RWPE1 (cell line): ENCODE measurements around the gene YIPF1.
A peak's percentile ranks its signal among the peaks of the same experiment; 100 is the strongest.

Experiments used
- CTCF ChIA-PET: fragments of 350-600 bp; sonication (Branson Sonifier 250); formaldehyde crosslinking; extraction: SDS; loops from one replicate; lab custom pipeline; 2021; lab: Yijun Ruan, JAX
- POLR2A ChIA-PET: fragments of 400-600 bp; formaldehyde crosslinking; extraction: SDS; loops from one replicate; lab custom pipeline; 2020; ENCODE audit warnings: antibody characterized with exemption; ENCODE audit not compliant: low non-redundant PET; lab: Yijun Ruan, JAX
- DNase-seq: peaks from one replicate; pipeline ENCODE4 v3.0.0; 2012; ENCODE audit warnings: low spot score
- H3K27ac ChIP-seq: fragments of 450-650 bp; 2 replicates; pipeline ENCODE4 v1.5.1; 2017
- CTCF ChIP-seq: fragments of 450-650 bp; conservative IDR thresholded peaks from 2 replicates; pipeline ENCODE4 v1.5.1; 2017; ENCODE audit warnings: low read depth, mild to moderate bottlenecking

Gene YIPF1

GRCh38 chr1:53871773-53872484 lies 17.7 kb downstream of the YIPF1 start:
- H3K27ac ChIP-seq = no peak overlapping the region
- TF ChIP-seq CTCF = no peak
- CTCF ChIA-PET = no interaction called here
- POLR2A ChIA-PET = interaction anchor here (0.6 kb wide), 1 partner anchor 707 kb away, joined by 3 read pairs; no protein-coding TSS in a partner anchor
- no peak for DNase-seq

GRCh38 chr1:53871221-53871620 lies 18.4 kb downstream of the YIPF1 start:
- no peak for TF ChIP-seq CTCF
- POLR2A ChIA-PET = no interaction called here

GRCh38 chr1:53869454-53870117 lies 20.0 kb downstream of the YIPF1 start:
- POLR2A ChIA-PET = no interaction called here
- H3K27ac ChIP-seq = no peak overlapping the region
- no peak for DNase-seq

More at GRCh38 chr1:53871221-53871620, 18.4 kb downstream of the YIPF1 start:
- DNase-seq = no peak
- CTCF ChIA-PET = interaction anchor here (2.9 kb wide), 1 partner anchor 11 kb away, joined by 10 read pairs; no protein-coding TSS in a partner anchor
- no peak overlapping the region for H3K27ac ChIP-seq

GRCh38 chr1:53868565-53868964 lies 21.0 kb downstream of the YIPF1 start:
- POLR2A ChIA-PET = no interaction called here

More at GRCh38 chr1:53869454-53870117, 20.0 kb downstream of the YIPF1 start:
- no peak for TF ChIP-seq CTCF
- CTCF ChIA-PET = interaction anchor here (1.3 to 2.9 kb wide), 2 partner anchors 9 kb away, joined by 5 to 10 read pairs; no protein-coding TSS in a partner anchor

GRCh38 chr1:53862507-53862906 lies 27.1 kb downstream of the YIPF1 start:
- ChIA-PET CTCF (interaction anchor here (1.0 to 2.7 kb wide), 2 partner anchors 16 to 97 kb away, joined by 3 to 17 read pairs; no protein-coding TSS in a partner anchor), POLR2A (no interaction called here)
- DNase-seq = no peak
- no peak overlapping the region for H3K27ac ChIP-seq
- TF ChIP-seq CTCF = no peak

More at GRCh38 chr1:53868565-53868964, 21.0 kb downstream of the YIPF1 start:
- H3K27ac ChIP-seq = no peak overlapping the region
- DNase-seq = no peak
- no peak for TF ChIP-seq CTCF
- CTCF ChIA-PET = interaction anchor here (0.6 to 2.9 kb wide), 4 partner anchors 8 to 556 kb away, joined by 3 to 10 read pairs (median 4); no protein-coding TSS in a partner anchor

- POLR2A ChIA-PET = interaction anchor here (0.6 kb wide), 1 partner anchor 908 kb away, joined by 5 read pairs; no protein-coding TSS in a partner anchor
These were observed 28.6 kb downstream of the YIPF1 start for GRCh38 chr1:53860967-53861411.

More at GRCh38 chr1:53860967-53861411, 28.6 kb downstream of the YIPF1 start:
- TF ChIP-seq CTCF = peak; percentile 73
- DNase-seq = peak; percentile 59
- CTCF ChIA-PET = interaction anchor here (0.6 to 2.7 kb wide), 16 partner anchors 9 to 638 kb away, joined by 3 to 17 read pairs (median 4); no protein-coding TSS in a partner anchor
- H3K27ac ChIP-seq = no peak overlapping the region
